Loucy (cell line): Measurements from ENCODE around the gene PLCL1.

Source experiments
- H2AFZ ChIP-seq: fragments of 200-600 bp; sonication (generic); 2 replicates; pipeline ENCODE4 v1.6.0; 2016; ENCODE audit warnings: antibody characterized with exemption, mild to moderate bottlenecking, low read length, moderate library complexity
- H3F3A ChIP-seq: fragments of 200-600 bp; 2 replicates; pipeline ENCODE4 v1.6.0; 2016; ENCODE audit warnings: antibody characterized with exemption, low read depth, mild to moderate bottlenecking
- H3K27me3 ChIP-seq: fragments of 200-600 bp; sonication (generic); 2 replicates; pipeline ENCODE4 v1.6.1; 2014; ENCODE audit warnings: low read length, mild to moderate bottlenecking; ENCODE audit not compliant: insufficient read depth, poor library complexity, severe bottlenecking
- H3K36me3 ChIP-seq: fragments of 200-600 bp; sonication (generic); 2 replicates; pipeline ENCODE4 v1.6.1; 2016; ENCODE audit warnings: low read length; ENCODE audit not compliant: insufficient read depth
- H3K4me1 ChIP-seq: fragments of 200-600 bp; sonication (generic); 2 replicates; pipeline ENCODE4 v1.5.1; 2014; ENCODE audit warnings: low read length, mild to moderate bottlenecking; ENCODE audit not compliant: insufficient read depth, poor library complexity, severe bottlenecking
- H3K4me2 ChIP-seq: fragments of 200-600 bp; sonication (generic); 2 replicates; pipeline ENCODE4 v1.6.0; 2014; ENCODE audit warnings: antibody characterized with exemption, low read length, low read depth, mild to moderate bottlenecking; ENCODE audit not compliant: poor library complexity, severe bottlenecking
- H3K4me3 ChIP-seq: fragments of 200-600 bp; sonication (generic); 2 replicates; pipeline ENCODE4 v1.5.1; 2014; ENCODE audit warnings: low read length, mild to moderate bottlenecking, mixed read lengths; ENCODE audit not compliant: poor library complexity, severe bottlenecking
- H3K79me2 ChIP-seq: fragments of 200-600 bp; sonication (generic); 2 replicates; pipeline ENCODE4 v1.6.1; 2014; ENCODE audit warnings: low read length; ENCODE audit not compliant: insufficient read depth
- H3K9ac ChIP-seq: fragments of 200-600 bp; sonication (generic); 2 replicates; pipeline ENCODE4 v1.6.0; 2014; ENCODE audit warnings: mild to moderate bottlenecking, low read depth, low read length, moderate library complexity; ENCODE audit not compliant: poor library complexity, severe bottlenecking
- H3K9me2 ChIP-seq: fragments of 200-600 bp; sonication (generic); replicated peaks from 2 replicates; pipeline ENCODE4 v1.6.1; 2016; ENCODE audit warnings: low read depth, low read length, mixed read lengths
- H3K9me3 ChIP-seq: fragments of 200-600 bp; sonication (generic); 2 replicates; pipeline ENCODE4 v1.6.1; 2014; ENCODE audit warnings: mild to moderate bottlenecking, antibody characterized with exemption, low read length, low read depth; ENCODE audit not compliant: insufficient read depth
- H4K20me1 ChIP-seq: fragments of 200-600 bp; sonication (generic); 2 replicates; pipeline ENCODE4 v1.6.0; 2014; ENCODE audit warnings: antibody characterized with exemption, low read length, mild to moderate bottlenecking; ENCODE audit not compliant: insufficient read depth, poor library complexity, severe bottlenecking
- CTCF ChIP-seq: fragments of 200-600 bp; sonication (generic); conservative IDR thresholded peaks from 2 replicates; pipeline ENCODE4 v1.5.1; 2014; ENCODE audit warnings: mild to moderate bottlenecking, antibody characterized with exemption, low read length
- EZH2phosphoT487 ChIP-seq: fragments of 200-600 bp; IDR thresholded peaks from 2 replicates; pipeline ENCODE4 v1.6.1; 2018; ENCODE audit warnings: antibody characterized with exemption, mild to moderate bottlenecking, moderate library complexity, borderline replicate concordance

PLCL1 gene

GRCh38 chr2:197939787-197940186 lies 135.4 kb downstream of the PLCL1 start:
- H4K20me1 ChIP-seq, result no peaks in the 10 kb centered on the region
- H3K4me2 ChIP-seq, result no peak overlapping the region
- H3K9ac ChIP-seq, result no peak overlapping the region
- no peaks in the 10 kb centered on the region for H3K27me3 ChIP-seq
- TF ChIP-seq CTCF (no peak), EZH2phosphoT487 (no peak)
- no peaks in the 10 kb centered on the region for H3K4me1 ChIP-seq
- no peak overlapping the region for H3K4me3 ChIP-seq
- H2AFZ ChIP-seq, result no peak overlapping the region
- H3K36me3 ChIP-seq, result no peaks in the 10 kb centered on the region
- no peaks in the 10 kb centered on the region for H3K9me2 ChIP-seq
- no peaks in the 10 kb centered on the region for H3K9me3 ChIP-seq
- H3F3A ChIP-seq, result no peaks in the 10 kb centered on the region
- no peaks in the 10 kb centered on the region for H3K79me2 ChIP-seq

- Histone ChIP-seq H3K9ac (no peak overlapping the region), H3K36me3 (no peaks in the 10 kb centered on the region), H3K4me2 (no peak overlapping the region), H3K9me3 (no peaks in the 10 kb centered on the region), H2AFZ (no peak overlapping the region), H3K27me3 (no peaks in the 10 kb centered on the region), H3K9me2 (no peaks in the 10 kb centered on the region), H3K4me1 (no peaks in the 10 kb centered on the region), H3K79me2 (no peaks in the 10 kb centered on the region), H4K20me1 (no peaks in the 10 kb centered on the region), H3F3A (no peaks in the 10 kb centered on the region), H3K4me3 (no peak overlapping the region)
- no peak for TF ChIP-seq CTCF
- TF ChIP-seq EZH2phosphoT487, result no peak
These were observed 136.0 kb downstream of the PLCL1 start for GRCh38 chr2:197940382-197940781.

- H3K9ac ChIP-seq, result no peak overlapping the region
- H3K4me3 ChIP-seq, result no peak overlapping the region
- no peaks in the 10 kb centered on the region for H3K36me3 ChIP-seq
- H3K4me2 ChIP-seq, result no peak overlapping the region
- no peaks in the 10 kb centered on the region for H3K79me2 ChIP-seq
- no peak for TF ChIP-seq EZH2phosphoT487
- no peak for TF ChIP-seq CTCF
- no peaks in the 10 kb centered on the region for H3K4me1 ChIP-seq
- no peak overlapping the region for H2AFZ ChIP-seq
- H4K20me1 ChIP-seq, result no peaks in the 10 kb centered on the region
- H3K9me3 ChIP-seq, result no peaks in the 10 kb centered on the region
- H3K9me2 ChIP-seq, result no peaks in the 10 kb centered on the region
- no peaks in the 10 kb centered on the region for H3K27me3 ChIP-seq
- H3F3A ChIP-seq, result no peaks in the 10 kb centered on the region
These were observed 137.3 kb downstream of the PLCL1 start for GRCh38 chr2:197941715-197942114.
